Activated CD8-positive, alpha-beta memory T cell treated with anti-CD3 and anti-CD28 coated beads, Interleukin-2, amount 50 U/mL, for 48 hours (primary cell): ENCODE data around the gene GPS1.

Experiments
- DNase-seq: peaks from one replicate; pipeline ENCODE4 v3.0.0-alpha.2; 2020

The GPS1 gene

GRCh38 chr17:82092628-82092994 lies 40.9 kb downstream of the GPS1 start:
- no peak for DNase-seq

GRCh38 chr17:82092995-82093751 lies 41.5 kb downstream of the GPS1 start:
- DNase-seq, result no peak

DNA sequence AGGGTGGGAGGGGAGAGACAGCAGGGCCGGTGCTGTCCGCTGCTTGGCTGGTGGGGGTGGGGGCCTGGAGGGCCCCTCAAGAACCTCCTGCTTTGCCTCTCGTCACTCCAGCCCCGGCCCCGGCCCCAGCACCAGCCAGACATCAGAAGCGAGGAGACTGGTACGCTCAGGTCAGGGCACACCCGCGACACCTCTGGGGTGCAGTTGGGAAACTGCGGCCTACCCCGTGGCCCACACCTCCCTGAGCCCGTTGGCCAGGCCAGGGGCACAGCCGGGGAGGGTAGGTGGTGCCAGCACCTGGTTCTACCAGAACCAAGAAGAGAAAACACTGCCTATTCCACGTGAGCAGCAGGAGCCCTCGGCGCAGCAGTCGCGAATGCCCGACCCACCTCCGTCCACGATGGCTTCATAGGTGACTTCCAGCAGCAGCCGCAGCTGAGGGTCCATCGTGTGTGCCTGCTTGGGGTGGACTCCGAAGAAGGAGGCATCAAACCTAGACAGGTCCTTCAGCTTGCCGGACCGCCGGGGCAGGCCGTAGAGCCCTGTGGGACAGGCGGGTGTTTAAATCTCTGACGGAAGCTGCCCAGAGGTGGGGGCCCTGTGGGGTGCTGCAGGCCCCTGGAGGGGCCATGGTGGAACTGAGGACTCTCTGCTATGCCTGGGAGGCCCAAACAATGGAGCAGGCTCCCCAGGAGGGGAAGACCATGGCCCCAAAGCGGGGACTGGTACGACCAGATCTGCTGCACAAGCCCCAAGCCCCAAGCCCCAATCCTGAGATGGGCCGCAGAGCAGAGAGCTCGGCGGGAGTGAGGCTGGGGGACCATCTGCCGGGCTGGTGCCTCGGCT lies 43.5 kb downstream of the GPS1 start:
- no peak for DNase-seq

DNA sequence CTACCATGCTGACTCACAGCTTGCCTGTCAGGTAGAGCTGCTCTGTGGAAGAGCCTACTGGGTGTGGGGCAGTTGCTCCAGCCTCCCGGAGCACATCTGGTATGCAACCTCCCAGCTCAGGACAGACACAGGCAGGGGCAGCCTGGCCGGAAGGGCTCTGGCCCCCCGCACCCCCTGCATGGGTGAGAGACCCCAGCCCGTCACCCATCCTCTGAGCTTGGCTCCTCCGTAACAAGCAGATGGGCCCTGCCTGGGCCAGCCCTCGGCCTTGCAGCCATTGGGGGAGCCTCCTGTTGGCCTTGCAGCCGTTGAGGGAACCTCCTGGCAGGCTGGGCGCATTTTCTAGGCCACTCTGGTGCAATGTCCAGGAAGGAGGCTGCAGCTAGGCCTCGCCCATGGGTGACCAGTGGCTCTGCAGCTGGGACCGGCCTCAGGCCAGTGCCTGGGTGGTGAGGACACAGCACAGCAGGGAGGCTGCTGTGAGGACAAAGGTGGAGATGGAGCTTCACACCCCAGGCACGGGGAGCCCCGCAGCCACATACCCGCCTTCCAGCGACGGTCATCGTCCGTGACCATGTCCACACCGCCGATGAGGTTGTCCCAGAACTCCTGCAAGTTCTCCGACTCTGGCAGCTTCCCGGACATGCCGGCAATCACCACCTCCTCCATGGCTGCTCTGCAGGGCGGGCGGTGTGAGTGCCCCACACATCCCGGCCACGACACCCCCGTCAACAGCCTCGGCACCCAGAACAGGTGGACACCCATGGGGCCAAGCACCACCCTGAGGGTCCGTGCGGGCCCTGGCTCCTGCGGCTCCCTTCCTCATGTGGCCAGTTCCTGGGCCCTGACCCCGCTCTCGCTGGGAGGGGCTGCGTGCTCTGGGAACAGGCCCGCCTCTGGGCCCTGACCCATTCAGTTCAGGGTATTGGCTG lies 44.3 kb downstream of the GPS1 start:
- no peak for DNase-seq

GRCh38 chr17:82096709-82097183 lies 45.0 kb downstream of the GPS1 start:
- no peak for DNase-seq

- DNase-seq, result peak; percentile 71
Measured at GRCh38 chr17:82097184-82097918, 45.7 kb downstream of the GPS1 start.

GRCh38 chr17:82097919-82098168 lies 46.1 kb downstream of the GPS1 start:
- DNase-seq, result no peak

DNA sequence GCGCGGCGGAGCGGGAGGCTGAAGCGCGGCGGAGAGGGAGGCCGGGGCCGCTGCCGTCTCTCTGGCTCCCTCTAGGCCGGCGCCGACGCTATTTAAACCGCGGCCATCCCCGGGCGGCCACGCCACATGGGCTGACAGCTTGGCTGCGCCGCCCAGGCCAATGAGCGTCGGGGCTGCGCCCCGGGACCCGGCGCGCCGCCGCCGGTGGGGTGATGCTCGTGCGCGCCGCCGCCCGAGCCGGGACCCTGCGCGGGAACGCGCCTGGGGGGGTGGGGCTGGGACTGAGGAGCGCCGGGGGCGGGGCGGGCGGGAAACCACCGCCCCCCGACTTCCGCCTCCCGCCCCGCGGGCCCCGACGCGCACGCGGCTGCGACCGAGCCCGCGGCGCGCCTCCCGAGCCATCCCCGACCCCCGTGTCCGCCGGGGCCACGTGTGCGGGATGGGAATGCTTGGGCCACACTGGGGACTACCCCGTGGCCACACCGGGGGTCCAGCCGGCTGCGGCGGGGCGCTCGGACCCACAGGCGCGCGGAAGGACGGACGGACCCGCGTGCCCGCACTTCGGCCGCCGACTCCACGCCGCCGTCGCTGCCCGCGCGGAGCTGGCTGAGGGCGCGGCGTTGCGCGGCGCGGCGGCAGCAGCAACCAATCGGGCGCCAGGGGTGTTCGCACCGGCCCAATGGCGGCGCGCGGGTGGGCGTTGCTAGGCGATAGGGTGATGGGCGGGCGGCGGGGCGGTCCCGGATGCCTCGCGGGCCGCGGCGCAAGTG lies 46.7 kb downstream of the GPS1 start, which contains the start of gene FASN:
TSS of gene FASN (minus strand) at position 68 of the 770 bp plus-strand sequence. CDS start 1,791 bp downstream, outside the sequence.
- DNase-seq, result peak; percentile 97

DNA sequence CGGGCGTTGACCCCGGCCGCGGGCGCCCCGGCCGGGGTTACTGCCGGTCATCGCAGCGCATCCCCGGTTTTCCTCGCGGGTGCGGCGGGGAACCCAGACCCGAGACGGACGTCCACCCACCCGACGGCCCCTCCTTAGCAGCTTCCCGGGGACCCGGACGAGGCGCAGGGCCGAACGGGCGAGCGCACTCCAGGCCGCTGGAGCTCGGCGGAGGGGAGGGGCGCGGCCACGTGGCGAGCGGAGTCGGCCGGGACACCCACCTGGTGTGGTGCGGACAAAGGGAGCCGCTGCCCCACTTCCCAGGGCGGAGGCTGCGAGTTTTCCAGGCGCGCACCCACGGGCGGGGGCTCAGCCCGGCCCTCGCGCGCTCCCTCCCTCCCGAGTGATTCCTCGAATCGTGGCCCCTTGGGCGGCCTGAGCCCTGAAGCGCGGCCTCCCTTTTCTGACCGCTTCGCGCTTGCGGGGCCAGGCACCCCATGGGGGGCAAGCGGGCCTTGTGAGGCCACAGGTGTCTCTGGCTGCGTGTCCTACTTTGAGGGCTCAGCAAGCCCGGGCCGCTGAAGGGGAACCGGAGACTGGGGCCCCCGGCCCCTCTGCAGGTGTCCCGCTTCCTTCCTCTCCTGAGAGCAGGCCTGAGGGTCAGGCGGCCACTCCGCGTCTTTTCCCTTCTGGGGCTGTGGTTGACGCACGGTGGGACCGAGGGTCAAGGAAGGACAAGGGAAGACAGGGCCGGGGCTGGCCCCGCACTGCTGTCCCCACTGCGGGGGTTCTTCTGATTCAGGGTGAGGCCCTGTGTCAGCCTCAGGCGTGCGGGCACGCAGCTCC lies 47.5 kb downstream of the GPS1 start:
- DNase-seq, result peak; percentile 72

- DNase-seq, result no peak
Measured at GRCh38 chr17:82100502-82101298, 49.0 kb downstream of the GPS1 start.

GRCh38 chr17:82101301-82101715 lies 49.6 kb downstream of the GPS1 start:
- no peak for DNase-seq

- DNase-seq, result no peak
Measured at GRCh38 chr17:82101767-82102679, 50.3 kb downstream of the GPS1 start.

GRCh38 chr17:82103553-82104451 lies 52.1 kb downstream of the GPS1 start:
- DNase-seq, result no peak

DNA sequence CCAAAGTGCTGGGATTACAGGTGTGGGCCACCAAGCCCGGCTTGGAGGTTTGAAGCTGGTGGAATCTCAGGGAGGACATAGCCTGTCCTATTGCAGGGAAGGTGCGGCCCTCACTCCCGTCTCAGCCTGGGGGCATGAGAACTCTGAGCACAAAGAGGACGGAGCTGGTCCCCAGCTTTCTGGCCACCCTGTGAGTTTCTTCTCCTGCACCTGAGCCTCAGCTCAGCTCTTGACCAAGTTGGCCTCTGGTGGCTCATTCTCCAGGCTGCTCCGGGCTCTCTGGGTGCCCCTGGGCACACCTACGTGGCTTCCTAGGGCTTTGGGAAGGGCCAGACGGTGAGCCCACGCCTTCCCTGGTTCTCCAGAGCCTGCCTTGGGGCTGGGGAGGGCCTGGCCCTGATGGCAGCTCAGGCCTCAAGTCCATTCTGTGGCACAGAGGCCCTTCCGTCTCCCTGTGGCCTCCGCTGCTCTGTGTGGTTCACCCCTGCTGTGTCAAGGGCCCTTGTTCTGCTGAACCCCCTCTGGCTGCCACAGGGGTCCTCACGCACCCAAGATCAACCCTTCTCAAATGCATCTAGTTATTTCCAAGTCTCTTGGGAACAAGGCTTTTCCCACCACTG lies 53.2 kb downstream of the GPS1 start:
- no peak for DNase-seq

DNA sequence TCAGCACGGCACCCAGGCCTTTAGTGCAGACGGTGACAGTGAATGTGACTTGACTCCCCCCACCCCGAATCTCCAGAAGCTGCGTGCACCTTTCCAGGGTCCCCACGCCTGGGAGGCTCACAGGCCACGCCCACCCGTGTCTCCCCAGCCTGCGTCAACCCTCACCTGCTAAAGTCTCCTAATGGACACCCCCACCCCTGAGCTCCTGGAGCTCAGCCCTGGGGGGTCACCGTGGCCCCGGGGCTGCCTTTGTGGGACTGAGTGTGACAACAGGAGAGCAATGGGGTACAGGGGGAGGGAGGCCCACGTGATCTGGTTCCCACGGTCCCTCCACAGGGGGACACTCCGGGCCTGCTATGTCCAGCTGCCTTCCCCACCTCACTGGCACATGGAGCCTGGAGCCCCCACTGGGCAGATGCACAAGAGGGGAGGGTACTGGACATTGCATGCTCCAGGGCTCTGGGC lies 53.8 kb downstream of the GPS1 start:
- DNase-seq, result peak; percentile 56

DNA sequence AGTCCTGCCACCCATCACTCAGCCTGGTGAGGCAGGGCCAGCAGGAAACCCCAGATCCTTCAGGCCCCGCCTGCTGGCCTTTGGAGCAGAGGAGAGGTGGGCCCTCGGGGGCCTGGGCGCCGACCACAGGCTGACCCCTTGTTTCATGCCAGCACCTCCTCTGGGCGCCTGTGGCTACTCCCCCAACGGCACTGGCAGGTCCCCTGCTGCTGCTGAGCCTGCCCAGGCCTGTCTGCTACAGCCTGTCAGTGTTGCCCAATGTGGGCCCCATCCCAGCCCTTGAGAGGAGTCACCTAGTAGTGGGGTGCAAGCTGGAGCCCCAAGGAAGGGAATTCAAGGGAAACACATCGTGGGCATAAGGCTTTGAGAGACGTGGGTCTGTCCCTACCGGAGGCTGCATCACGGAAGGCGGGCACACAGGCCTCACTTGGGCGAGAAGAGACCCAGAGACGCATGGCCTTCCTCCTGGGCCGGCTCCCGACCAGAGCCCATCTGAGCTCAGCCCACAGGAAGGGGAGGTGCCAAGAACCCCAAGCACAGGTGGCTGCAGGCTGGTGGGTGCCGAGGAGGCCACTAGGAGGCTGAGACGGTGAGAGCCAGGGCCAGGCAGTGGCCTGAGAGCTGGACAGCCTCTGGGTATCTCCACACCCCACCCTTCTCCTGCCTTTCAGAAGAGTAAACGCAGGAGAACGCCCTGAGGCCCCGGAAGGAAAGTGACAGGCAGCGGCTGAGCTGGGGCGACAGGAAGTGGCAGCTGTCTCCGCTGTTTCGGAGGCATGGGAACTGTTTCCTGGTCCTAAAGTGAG lies 54.4 kb downstream of the GPS1 start:
- DNase-seq, result peak; percentile 82
